Esophagus muscularis mucosa (tissue), 4 donors: ENCODE measurements around the gene ANKIB1.

ENCODE experiments used
- EP300 ChIP-seq: sonication (generic); formaldehyde crosslinking; IDR thresholded peaks from one replicate; pipeline ENCODE4 v1.6.1; 2017; ENCODE audit warnings: antibody characterized with exemption
- POLR2AphosphoS5 ChIP-seq, 2 donors: sonication (generic); formaldehyde crosslinking; IDR thresholded peaks; one replicate each; pipeline ENCODE4 v1.6.1; 2017; ENCODE audit warnings: antibody characterized with exemption in 2 of 2
- TF ChIP-seq, protein P1 (sequence below), 3 experiments: fragments of 200-600 bp in 2 of 3; fragments of 450-650 bp in 1 of 3; sonication (generic) in 2 of 3; IDR thresholded peaks; one replicate each; pipeline ENCODE4 v1.5.1; 2017 to 2019; ENCODE audit warnings: antibody characterized with exemption in 3 of 3, mild to moderate bottlenecking in 2 of 3, moderate library complexity in 1 of 3

DNA sequence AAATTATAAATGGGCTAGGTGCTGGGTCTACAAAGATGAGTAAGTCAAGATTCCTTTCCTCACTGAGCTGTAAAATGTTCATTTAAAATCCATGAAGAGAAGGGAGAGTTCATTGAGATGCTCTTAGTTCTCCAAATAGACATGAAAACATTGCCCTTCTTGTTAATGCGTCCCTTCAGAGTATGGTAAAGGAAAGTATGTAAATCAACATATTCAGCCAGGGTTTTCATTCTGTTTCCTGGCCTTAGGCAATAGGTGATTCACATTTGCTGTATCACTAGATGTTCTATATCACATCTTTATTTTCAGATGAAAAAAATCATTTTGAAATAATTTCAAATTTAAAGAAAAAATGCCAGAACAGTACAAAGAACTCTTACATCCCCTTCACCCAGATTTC lies 5.4 kb downstream of the ANKIB1 start:
- TF ChIP-seq, protein P1, sequence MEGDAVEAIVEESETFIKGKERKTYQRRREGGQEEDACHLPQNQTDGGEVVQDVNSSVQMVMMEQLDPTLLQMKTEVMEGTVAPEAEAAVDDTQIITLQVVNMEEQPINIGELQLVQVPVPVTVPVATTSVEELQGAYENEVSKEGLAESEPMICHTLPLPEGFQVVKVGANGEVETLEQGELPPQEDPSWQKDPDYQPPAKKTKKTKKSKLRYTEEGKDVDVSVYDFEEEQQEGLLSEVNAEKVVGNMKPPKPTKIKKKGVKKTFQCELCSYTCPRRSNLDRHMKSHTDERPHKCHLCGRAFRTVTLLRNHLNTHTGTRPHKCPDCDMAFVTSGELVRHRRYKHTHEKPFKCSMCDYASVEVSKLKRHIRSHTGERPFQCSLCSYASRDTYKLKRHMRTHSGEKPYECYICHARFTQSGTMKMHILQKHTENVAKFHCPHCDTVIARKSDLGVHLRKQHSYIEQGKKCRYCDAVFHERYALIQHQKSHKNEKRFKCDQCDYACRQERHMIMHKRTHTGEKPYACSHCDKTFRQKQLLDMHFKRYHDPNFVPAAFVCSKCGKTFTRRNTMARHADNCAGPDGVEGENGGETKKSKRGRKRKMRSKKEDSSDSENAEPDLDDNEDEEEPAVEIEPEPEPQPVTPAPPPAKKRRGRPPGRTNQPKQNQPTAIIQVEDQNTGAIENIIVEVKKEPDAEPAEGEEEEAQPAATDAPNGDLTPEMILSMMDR (IDR thresholded peaks at IDR 0.05) = no peak
- TF ChIP-seq POLR2AphosphoS5 (IDR thresholded peaks at IDR 0.05) (no peak), EP300 (no peak)
